ENCODE data around the gene BBS1.
"Not testable (repeated sequence)": the region's sequence is repeated elsewhere in the genome, so short reads cannot be mapped to it uniquely, and the experiment has no call there.

The BBS1 gene

GRCh38 chr11:66529069-66529468 lies 18.6 kb downstream of the BBS1 start:
- no peak for DNase-seq

- DNase-seq, result no peak
Observed at GRCh38 chr11:66529655-66530054, 19.2 kb downstream of the BBS1 start.

GRCh38 chr11:66530927-66531709 lies 20.7 kb downstream of the BBS1 start:
- DNase-seq, result no peak

- DNase-seq, result no peak
Observed at GRCh38 chr11:66531841-66532240, 21.4 kb downstream of the BBS1 start.

GRCh38 chr11:66532784-66533183 lies 22.3 kb downstream of the BBS1 start:
- no peak for DNase-seq

- no peak for DNase-seq
Observed at GRCh38 chr11:66539170-66539869, 28.9 kb downstream of the BBS1 start.

- DNase-seq, result no peak
Observed at GRCh38 chr11:66539870-66540213, 29.4 kb downstream of the BBS1 start.

- DNase-seq, result not testable (repeated sequence)
Observed at GRCh38 chr11:66540598-66540997, 30.2 kb downstream of the BBS1 start.

- DNase-seq, result no peak
Observed at GRCh38 chr11:66541892-66542291, 31.5 kb downstream of the BBS1 start.

GRCh38 chr11:66542362-66542761 lies 31.9 kb downstream of the BBS1 start:
- DNase-seq, result no peak

- peak; percentile 45 for DNase-seq
Observed at GRCh38 chr11:66543263-66544107, 33.0 kb downstream of the BBS1 start.

GRCh38 chr11:66544952-66545351 lies 34.5 kb downstream of the BBS1 start:
- not testable (repeated sequence) for DNase-seq

GRCh38 chr11:66545701-66546367 lies 35.4 kb downstream of the BBS1 start, which contains the start of gene ZDHHC24:
Gene ZDHHC24, minus strand, starts transcription at chr11:66546048. Its CDS starts 45 bp downstream, at chr11:66546003.
- peak; percentile 81 for DNase-seq

GRCh38 chr11:66546368-66546965 lies 36.0 kb downstream of the BBS1 start, which contains the start of gene ACTN3:
Gene ACTN3, plus strand, starts transcription at chr11:66546903. Its CDS starts 35 bp downstream, at chr11:66546938.
- peak; percentile 15 for DNase-seq

- no peak for DNase-seq
Observed at GRCh38 chr11:66546966-66547661, 36.7 kb downstream of the BBS1 start.

GRCh38 chr11:66547662-66548009 lies 37.2 kb downstream of the BBS1 start:
- DNase-seq, result no peak

- DNase-seq, result no peak
Observed at GRCh38 chr11:66548041-66548440, 37.6 kb downstream of the BBS1 start.

GRCh38 chr11:66548774-66549630 lies 38.6 kb downstream of the BBS1 start:
- DNase-seq, result no peak

GRCh38 chr11:66549696-66550095 lies 39.3 kb downstream of the BBS1 start:
- no peak for DNase-seq

GRCh38 chr11:66550887-66551286 lies 40.5 kb downstream of the BBS1 start:
- no peak for DNase-seq

- DNase-seq, result no peak
Observed at GRCh38 chr11:66554602-66555001, 44.2 kb downstream of the BBS1 start.

Measured in T-helper 9 cell (primary cell).